HCT116 (cell line): ENCODE data around the gene SEC14L6.

Experiments
- POLR2A ChIP-seq: IDR thresholded peaks from 2 replicates; pipeline ENCODE4 v1.7.0; 2011; ENCODE audit warnings: borderline replicate concordance; ENCODE audit not compliant: insufficient read depth, insufficient read length; ENCODE audit errors: extremely low read depth
- POLR2AphosphoS5 ChIP-seq: IDR thresholded peaks from 2 replicates; pipeline ENCODE4 v1.6.1; 2011; ENCODE audit warnings: mild to moderate bottlenecking, low read depth, low read length, moderate library complexity

- no peak for TF ChIP-seq POLR2A
- TF ChIP-seq POLR2AphosphoS5, result no peak
These were observed 43.0 kb downstream of the SEC14L6 start for GRCh38 chr22:30503551-30503950.
